Loucy (cell line): ENCODE data around the gene NUMB.

ENCODE experiments used
- EZH2phosphoT487 ChIP-seq: fragments of 200-600 bp; IDR thresholded peaks from 2 replicates; pipeline ENCODE4 v1.6.1; 2018; ENCODE audit warnings: antibody characterized with exemption, mild to moderate bottlenecking, moderate library complexity, borderline replicate concordance
- TF ChIP-seq, protein P1 (sequence below): fragments of 200-600 bp; sonication (generic); conservative IDR thresholded peaks from 2 replicates; pipeline ENCODE4 v1.5.1; 2014; ENCODE audit warnings: mild to moderate bottlenecking, antibody characterized with exemption, low read length

DNA sequence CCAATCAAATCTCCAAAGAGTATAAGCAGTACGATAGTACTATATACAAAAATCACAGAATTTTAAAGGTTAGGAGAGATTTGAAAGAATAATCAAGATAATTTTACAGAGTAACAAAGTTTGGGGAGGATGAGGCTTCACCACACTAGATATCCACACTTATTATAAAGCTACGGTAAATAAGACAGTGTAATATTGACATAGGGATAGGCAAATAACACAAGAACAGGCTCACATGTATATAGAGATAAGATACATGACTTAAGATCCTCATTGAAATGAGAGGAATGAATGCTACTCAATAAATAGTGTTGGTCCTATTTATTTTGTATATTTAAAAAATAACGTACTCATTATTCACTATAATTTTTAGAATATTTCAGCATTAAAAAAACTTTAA, 26.2 kb downstream of the NUMB start:
- TF ChIP-seq, protein P1, sequence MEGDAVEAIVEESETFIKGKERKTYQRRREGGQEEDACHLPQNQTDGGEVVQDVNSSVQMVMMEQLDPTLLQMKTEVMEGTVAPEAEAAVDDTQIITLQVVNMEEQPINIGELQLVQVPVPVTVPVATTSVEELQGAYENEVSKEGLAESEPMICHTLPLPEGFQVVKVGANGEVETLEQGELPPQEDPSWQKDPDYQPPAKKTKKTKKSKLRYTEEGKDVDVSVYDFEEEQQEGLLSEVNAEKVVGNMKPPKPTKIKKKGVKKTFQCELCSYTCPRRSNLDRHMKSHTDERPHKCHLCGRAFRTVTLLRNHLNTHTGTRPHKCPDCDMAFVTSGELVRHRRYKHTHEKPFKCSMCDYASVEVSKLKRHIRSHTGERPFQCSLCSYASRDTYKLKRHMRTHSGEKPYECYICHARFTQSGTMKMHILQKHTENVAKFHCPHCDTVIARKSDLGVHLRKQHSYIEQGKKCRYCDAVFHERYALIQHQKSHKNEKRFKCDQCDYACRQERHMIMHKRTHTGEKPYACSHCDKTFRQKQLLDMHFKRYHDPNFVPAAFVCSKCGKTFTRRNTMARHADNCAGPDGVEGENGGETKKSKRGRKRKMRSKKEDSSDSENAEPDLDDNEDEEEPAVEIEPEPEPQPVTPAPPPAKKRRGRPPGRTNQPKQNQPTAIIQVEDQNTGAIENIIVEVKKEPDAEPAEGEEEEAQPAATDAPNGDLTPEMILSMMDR = no peak
- no peak for TF ChIP-seq EZH2phosphoT487
